NCI-H446 (cell line): ENCODE results near the gene ILF3.

Experiments used
- DNase-seq, 2 experiments: peaks; one replicate each; lab custom pipeline; 2025; lab: John Stamatoyannopoulos, UW

Gene ILF3

DNA sequence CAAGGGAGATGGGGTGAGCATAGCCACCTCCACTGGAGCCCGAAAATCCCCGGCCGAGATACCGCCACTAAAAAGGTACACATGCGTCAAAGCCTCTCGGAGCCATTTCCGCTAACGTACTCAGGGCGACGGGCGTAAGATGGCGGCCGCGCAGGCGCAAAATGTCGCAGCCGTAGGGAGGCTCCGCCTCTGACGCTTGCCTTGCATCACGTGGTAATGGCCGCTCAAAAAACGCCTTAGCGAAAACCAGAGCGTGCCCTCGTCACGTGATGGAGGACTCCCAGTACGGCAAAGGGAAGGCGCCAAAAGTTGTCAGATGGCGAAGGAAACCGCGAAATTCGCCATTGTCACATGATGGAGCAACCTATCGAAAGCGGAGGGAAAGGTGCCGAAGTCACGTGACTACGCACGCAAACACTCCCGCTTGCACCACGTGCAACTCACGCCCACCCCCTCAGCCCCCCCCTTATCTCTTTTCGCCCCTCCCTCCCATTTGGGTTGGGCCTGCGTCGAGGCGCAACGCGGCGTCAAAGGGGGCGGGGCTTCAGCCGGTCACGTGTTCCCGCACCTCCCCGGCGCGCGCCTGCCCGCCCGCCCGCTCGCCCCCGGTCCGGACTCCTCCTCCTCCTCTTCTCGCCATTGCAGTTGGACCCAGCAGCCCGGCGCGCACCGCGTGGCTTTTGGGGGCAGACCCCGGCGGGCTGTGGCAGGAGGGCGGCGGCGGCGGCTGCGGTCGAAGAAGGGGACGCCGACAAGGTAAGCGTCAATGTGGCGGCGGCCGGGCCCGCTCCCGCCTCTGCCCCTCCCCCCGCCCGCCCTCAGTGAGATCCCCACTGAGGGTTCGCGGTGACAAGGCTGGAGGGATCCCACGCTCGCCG lies at the start of gene ILF3:
TSS of gene ILF3 (plus strand) at position 615 of the 878 bp plus-strand sequence. CDS start 16,260 bp downstream, outside the sequence.
- peak; percentile 100 for DNase-seq

DNA sequence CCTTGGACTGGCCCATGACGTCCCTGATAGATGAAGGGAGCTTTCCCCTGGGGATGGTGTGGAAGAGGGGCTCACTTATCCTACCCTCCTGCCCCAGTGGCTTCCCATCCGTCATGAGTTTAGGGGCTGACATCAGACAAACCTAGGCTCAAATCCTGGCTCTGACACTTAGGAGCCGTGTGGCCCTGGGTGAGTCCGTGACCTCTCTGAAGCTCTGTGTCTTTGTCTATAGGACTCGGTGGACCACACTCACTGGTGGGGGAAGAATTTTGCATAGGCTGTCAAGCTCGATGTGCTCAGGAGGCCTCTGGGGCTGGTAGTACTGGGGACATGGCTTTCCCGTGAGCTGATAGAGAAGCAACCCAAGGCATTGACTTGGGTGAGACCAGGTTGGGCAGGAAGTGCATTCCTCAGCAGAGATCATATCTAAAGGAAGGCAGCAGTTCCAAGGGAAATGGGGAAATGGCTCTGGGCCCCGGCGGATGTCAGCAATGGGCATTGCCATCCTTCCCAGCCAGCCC lies 49.6 kb upstream of the ILF3 start:
- no peak for DNase-seq

DNA sequence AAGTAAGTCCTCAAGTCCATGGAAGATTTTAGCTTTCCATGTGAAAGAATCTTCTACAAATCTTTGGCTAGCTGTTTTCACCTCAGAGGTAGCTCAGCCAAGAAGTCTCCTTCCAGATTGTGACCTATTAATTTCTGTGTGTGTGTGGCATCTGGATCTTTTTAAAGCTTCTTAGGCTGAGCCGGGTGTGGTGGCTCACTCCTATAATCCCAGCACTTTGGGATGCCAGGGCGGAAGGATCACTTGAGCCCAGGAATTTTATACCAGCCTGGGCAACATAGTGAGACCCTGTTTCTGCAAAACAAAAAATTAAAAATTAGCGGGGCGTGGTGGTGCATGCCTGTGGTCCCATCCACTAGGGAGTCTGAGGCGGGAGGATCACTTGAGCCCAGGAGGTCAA lies 42.2 kb upstream of the ILF3 start:
- no peak for DNase-seq

DNA sequence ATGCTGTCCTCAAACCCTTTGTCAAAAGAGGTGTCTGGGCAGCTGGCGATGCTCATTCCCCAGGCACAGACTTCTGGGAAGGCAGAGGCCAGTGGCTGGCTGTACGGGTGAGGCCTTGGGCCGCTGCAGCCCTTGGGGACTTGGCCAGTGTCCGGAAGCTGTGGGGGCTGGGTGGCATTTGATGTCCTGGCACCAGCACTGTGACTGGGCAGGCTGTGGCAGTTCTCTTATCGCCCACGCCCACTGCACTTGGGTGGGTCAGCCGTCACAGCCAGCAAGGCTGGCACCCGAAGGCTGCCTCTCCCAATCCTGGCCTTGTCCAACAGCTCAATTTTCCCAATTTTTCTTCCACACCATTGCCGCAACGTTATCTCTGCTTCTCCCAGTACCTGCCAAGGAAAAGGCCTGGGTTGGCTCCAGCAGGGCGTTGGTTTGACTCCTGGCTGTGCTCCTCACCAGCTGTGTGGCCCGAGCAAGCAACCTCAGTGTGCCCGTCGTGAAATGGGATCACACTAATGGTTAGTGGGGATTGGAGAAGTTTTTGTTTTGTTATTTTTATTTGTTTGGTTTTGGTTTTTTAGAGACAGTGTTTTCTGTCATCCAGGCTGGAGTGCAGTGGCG lies 41.5 kb upstream of the ILF3 start:
- DNase-seq: no peak

DNA sequence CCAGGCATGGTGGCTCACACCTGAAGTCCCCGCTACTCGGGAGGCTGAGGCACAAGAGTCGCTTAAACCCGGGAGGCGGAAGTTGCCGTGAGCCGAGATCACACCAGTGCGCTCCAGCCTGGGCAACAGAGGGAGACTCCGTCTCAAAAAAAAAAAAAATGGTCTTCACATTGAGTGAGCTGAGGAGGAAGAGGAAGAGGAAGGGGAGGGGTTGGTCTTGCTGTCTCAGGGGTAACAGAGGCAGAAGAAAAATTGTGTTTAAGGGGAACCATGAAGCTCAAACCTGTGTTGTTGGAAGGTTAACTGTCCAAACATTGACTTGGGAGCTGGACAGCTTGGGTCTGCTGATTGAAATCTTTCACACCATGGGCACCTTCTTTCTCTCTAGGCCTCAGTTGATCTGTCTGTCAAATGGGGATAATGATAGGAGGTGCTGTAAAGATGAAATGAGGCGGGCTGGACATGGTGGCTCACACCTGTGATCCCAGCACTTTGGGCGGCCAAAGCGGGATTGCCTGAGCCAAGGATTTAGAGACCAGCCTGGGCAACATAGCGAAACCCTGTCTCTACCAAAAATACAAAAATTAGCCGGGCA lies 38.6 kb upstream of the ILF3 start:
- no peak for DNase-seq

DNA sequence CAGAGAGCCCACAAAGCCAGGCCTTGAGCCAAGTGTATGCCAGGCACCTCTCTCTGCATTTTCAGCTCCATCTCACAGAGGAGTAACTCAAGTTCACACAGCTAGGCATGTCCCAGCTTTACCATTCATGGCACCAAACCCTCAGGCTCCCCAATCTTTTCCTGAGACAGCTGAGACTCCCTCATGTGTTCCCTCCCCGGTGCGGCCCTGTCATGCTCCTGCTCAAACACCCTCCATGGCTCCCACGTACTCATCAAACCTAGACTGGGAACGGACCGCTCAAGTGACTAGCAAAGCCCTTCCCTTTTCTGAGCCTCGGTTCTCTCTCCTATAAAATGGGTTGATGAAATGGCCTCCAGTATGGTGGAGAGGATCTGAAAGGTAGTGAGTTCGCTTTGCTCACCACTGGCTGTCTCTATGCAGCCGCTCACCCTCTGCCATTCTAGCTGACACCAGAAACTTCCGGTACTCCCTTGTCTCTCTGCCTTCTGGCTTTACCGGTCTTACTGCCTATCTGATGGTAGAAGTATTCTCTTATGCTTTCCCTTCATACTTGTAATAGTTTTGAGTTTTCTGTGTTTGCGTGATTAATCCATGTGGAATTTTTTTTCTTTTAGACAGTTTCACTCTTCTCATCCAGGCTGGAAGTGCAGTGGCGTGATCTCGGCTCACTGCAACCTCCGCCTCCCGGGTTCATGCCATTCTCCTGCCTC lies 36.6 kb upstream of the ILF3 start:
- no peak for DNase-seq

DNA sequence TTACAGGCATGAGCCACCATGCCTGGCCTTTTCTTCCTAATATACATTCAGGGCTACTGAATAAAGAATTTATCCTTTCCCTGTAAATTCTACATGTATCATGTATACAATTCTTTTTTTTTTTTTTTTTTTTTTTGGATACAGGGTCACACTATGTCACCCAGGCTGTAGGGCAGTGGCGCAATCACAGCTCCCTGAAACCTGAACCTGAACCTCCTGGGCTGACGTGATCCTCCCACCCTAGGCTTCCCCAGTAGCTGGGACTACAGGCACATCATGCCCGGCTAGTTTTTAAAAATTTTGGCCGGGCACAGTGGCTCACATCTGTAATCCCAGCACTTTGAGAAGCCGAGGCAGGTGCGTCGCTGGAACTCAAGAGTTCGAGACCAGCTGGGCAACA lies 35.3 kb upstream of the ILF3 start:
- no peak for DNase-seq

DNA sequence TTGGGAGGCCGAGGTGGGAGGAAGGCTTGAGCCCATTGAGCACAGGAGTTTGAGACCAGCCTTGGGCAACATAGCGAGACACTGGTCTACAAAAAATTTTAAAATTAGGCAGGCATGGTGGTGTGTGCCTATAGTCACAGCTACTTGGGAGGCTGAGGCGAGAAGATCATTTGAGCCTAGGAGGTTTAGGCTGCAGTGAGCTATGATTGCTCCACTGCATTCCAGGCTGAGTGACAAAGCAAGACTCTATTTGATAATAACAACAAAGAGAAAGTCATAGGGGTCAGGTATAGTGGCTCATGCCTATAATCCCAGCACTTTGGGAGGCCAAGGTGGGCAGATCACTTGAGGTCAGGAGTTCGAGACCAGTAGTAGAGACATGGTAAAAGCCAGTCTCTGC lies 33.4 kb upstream of the ILF3 start:
- no peak for DNase-seq

DNA sequence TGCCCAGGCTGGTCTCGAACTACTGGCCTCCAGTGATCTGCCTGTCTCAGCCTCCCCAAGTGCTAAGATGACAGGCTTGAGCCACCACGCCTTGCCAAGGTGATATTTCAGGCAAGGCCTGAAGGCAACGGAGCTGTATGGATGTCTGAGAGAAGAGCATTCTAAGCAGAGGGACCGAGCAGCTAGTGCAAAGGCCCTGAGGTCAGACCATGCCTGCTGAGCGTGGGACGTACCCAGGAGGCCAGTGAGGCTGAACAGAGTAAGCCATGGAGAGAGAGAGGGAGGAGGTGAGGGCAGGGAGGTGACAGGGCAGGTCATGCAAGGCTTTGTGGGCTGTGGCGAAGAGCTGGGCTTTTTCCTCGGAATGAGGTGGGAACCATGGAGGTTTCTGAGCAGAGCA lies 32.2 kb upstream of the ILF3 start:
- DNase-seq: no peak

DNA sequence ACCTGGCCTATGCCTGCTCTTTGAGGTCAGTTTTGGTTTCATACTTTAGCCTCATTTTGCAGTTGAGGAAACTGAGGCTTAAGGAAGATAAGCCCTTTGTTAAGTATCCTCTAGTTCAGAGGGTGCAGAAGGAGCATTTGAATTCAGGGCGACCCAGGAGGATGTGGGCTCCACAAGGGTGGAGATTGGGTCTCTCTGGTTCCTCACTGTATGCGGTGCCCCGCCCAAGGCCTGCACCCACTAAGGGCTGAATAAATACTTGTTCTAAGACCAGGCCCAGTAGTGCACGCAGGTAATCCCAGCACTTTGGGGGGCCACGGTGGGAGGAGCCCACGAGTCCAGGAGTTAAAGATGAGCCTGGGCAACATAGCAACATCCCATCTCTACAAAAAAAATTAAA lies 29.6 kb upstream of the ILF3 start:
- no peak for DNase-seq

DNA sequence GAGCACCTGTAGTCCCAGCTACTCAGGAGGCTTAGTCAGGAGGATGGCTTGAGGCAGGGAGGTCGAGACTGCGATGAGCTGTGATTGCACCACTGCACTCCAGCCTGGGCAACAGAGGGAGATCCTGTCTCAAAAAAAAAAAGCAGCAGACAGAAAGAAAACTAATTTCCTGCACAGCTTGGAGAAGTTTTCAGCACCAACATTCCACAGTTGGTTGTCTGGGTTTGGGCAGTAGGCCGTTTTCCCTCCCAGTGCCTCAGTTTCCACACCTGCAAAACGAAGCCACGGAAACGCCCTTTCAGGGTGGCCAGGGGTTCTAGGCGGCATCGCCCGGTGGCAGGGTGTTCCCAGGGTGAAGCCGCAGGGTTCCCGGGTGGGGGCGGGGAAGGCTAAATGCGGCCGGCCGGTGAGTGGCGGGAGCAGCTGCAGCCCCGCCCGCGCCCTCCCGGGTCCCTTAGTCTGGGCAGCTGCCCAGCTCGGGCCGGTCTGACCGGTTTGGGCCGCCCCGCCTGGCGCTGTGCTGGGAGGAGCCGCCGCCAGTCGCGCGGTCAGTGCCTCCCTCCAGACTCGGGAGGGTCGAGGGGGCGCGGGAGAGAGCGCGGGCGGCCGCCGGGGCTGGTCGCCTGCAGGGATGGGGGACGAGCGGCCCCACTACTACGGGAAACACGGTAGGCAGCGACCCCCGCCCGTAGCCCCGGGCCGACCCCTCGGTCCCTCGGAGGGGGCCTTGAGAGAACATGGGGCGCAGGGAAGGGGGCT lies 29.0 kb upstream of the ILF3 start, which contains the start of gene SLC44A2:
TSS of gene SLC44A2 (plus strand) at position 551 of the 759 bp plus-strand sequence. CDS start at position 632, 81 bp downstream.
- no peak for DNase-seq

DNA sequence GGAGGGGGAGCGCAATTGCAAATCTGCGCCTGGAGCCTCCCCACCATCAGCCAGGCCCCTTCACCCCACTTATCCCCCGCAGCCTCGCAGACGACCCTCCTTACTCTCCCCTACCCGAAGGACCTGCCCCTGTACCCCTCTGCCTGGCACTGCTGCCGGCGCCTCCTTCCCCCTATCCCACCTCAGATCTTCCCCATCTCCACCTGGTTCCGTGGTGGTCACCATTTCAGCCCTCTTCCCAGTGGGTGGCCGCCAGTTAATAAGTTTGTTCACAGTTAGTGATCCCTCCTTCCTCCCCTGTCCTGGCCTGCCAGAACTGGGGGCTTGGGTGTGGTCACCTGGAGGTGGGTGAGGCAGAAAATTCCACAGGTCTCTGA lies 28.4 kb upstream of the ILF3 start:
- DNase-seq: no peak

DNA sequence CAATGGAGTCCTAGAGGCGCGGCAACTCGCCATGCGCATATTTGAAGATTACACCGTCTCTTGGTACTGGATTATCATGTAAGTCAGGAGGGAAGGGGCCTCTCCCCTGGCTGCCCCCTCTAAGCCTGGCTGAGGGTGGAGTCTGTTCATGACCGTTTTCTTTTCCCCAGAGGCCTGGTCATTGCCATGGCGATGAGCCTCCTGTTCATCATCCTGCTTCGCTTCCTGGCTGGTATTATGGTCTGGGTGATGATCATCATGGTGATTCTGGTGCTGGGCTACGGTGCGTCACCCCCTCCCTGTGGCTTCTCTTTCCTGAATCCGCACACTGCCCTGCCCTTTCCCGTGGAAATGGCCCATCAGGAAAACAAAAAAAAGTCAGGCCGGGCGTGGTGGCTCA lies 22.3 kb upstream of the ILF3 start:
- DNase-seq: no peak

DNA sequence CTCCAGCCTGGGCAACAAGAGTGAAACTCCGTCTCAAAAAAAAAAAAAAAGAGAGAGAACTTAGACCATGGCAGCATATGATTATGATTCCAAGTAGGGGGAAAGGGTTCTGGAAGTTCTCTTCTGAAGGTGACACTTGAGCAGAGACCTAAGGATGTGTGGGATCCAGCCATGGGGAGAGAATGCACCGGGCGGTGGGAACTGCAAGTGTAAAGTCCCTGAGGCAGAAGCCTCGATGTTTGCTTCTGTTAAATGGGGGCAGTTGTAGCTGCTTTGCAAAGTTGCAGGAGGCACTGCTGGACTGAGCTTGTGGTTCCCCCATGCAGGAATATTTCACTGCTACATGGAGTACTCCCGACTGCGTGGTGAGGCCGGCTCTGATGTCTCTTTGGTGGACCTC lies 19.7 kb upstream of the ILF3 start:
- no peak for DNase-seq

DNA sequence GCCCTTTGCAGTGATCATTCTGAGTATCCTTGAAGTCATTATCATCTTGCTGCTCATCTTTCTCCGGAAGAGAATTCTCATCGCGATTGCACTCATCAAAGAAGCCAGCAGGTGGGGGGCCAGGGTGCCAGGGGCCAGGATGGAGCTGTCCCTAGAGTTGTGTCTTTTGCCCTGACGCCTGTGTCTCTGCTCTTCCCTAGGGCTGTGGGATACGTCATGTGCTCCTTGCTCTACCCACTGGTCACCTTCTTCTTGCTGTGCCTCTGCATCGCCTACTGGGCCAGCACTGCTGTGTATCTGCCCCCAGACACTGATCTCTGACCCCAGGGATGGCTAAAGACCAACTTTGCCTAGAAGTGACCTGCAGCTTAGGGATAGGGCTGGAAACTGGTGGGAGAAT lies 19.2 kb upstream of the ILF3 start:
- DNase-seq: no peak

DNA sequence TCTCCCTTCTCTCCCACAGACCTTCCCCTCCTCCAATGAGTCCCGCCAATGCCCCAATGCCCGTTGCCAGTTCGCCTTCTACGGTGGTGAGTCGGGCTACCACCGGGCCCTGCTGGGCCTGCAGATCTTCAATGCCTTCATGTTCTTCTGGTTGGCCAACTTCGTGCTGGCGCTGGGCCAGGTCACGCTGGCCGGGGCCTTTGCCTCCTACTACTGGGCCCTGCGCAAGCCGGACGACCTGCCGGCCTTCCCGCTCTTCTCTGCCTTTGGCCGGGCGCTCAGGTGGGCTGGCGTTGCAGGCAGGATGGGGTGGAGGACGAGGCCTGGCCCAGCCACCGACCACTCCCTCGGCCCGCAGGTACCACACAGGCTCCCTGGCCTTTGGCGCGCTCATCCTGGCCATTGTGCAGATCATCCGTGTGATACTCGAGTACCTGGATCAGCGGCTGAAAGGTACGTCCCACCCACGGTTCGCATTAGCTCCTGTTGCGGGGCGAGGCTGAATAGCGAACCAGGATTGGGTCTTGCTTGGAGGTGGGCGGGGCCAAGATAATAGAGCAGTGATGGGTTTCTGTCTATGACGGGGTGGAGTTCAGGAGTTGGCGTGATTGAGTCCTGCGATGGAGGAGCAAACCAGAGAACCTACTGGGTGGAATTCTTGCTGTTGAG lies 17.7 kb upstream of the ILF3 start:
- DNase-seq: no peak

DNA sequence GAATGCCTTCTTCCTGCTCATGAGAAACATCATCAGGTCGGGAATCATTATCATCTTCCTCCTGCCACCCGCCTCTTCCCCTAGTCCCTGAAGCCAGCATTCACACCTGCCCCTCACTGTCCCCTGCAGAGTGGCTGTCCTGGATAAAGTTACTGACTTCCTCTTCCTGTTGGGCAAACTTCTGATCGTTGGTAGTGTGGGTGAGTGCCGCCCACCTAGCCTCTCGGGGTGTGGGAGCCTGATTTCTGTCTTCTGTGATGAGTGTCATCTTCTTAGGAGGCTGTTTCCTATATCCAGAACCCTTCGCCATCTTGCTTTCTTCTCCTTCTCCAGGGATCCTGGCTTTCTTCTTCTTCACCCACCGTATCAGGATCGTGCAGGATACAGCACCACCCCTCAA lies 16.3 kb upstream of the ILF3 start:
- DNase-seq: no peak

DNA sequence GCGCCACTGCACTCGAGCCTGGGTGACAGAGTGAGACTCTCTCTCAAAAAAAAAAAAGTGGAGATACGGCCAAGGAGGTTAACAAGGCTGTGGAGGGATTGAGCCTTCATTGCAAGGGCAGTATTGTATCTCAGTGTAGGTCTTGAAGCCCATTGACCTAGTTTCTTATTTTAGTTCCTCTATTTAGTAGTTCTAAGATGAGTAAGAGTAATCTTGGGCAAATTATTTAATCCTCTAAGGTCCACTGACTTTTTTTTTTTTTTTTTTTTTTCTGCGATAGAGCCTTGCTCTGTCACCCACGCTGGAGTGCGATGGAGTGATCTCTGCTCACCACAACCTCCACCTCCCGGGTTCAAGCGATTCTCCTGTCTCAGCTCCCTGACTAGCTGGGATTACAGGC lies 14.3 kb upstream of the ILF3 start:
- DNase-seq: no peak

DNA sequence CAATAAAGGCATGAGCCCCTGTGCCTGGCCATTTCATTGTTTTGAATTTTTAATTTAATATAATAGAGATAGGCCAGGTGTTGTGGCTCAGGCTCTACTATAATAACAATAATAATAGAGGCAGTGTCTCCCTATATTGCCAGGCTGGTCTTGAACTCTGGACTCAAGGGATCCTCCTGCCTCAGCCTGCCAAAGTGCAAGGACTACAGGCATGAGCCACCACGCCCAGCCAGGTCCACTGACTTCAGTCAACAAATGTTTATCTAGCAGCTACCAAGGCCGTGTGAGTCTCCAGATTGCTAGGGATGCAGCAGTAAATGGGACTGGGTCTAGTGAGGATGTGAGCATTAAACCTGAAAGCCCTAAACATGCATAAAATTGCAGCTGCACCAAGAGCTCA lies 13.8 kb upstream of the ILF3 start:
- no peak for DNase-seq

DNA sequence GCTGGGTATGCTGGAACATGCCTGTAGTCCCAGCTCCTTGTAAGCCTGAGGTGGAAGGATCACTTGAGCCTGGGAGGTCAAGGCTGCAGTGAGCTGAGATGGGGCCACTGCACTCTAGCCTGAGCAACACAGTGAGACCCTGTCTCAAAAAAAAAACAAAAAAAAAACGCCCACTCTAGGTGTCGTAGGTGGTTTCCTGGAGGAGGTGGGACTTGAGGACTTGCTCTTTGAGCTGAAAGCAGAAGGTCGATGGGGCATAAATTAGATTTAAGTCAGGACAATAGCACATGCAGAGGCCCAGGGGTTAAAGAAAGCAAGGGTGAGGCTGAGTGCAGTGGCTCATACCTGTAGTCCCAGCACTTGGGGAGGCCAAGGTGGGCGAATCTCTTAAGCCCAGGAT lies 12.9 kb upstream of the ILF3 start:
- no peak for DNase-seq
